PFSK-1 (cell line): Measurements from ENCODE around the gene ADGRB2.

Experiments
- FOXP2 ChIP-seq: optimal IDR thresholded peaks from 2 replicates; pipeline ENCODE3; 2011; ENCODE audit warnings: borderline replicate concordance, control low read depth, inconsistent platforms; ENCODE audit not compliant: insufficient read depth; ENCODE audit errors: extremely low read length, extremely low read depth
- TF ChIP-seq, protein P1 (sequence below), 2 experiments: IDR thresholded peaks; 2 replicates each; pipeline versions ENCODE4 v1.6.1 to v1.8.0; 2011 to 2012; ENCODE audit warnings: low read depth in 2 of 2, low read length in 2 of 2, control low read depth in 1 of 2, inconsistent platforms in 1 of 2, mild to moderate bottlenecking in 1 of 2, moderate library complexity in 1 of 2; ENCODE audit not compliant: insufficient read depth in 1 of 2

DNA sequence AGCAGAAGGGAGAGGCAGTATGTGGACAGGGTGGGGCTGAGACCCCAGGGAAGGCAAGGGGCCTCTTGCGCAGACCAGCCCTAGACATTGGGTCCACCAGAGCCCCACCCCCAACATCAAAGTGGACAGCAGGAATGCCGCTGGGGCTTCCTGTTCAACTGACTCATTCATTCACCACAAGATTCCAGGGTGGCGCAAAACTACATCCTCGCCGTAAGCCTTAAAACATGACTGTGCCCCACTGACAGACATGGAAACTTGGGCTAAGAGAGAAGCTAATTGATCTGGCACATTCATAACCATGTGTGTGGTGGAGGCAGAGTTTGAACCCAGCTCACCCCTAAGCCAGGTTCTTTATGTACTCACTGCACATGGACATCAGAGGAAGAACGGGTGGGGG is 74.3 kb downstream of the ADGRB2 start:
- TF ChIP-seq, protein P1, sequence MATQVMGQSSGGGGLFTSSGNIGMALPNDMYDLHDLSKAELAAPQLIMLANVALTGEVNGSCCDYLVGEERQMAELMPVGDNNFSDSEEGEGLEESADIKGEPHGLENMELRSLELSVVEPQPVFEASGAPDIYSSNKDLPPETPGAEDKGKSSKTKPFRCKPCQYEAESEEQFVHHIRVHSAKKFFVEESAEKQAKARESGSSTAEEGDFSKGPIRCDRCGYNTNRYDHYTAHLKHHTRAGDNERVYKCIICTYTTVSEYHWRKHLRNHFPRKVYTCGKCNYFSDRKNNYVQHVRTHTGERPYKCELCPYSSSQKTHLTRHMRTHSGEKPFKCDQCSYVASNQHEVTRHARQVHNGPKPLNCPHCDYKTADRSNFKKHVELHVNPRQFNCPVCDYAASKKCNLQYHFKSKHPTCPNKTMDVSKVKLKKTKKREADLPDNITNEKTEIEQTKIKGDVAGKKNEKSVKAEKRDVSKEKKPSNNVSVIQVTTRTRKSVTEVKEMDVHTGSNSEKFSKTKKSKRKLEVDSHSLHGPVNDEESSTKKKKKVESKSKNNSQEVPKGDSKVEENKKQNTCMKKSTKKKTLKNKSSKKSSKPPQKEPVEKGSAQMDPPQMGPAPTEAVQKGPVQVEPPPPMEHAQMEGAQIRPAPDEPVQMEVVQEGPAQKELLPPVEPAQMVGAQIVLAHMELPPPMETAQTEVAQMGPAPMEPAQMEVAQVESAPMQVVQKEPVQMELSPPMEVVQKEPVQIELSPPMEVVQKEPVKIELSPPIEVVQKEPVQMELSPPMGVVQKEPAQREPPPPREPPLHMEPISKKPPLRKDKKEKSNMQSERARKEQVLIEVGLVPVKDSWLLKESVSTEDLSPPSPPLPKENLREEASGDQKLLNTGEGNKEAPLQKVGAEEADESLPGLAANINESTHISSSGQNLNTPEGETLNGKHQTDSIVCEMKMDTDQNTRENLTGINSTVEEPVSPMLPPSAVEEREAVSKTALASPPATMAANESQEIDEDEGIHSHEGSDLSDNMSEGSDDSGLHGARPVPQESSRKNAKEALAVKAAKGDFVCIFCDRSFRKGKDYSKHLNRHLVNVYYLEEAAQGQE (IDR thresholded peaks at IDR 0.05; ENCODE audit: insufficient read depth in 1 of 2, low read depth in 2 of 2, low read length in 2 of 2) = peak in 1 of 2 experiments; percentile 66; a peak in 2 of 4 replicates
- TF ChIP-seq FOXP2 = no peak
